VCaP (cell line): ENCODE measurements around the gene FAM53B.

ENCODE experiments used
- H3K27ac ChIP-seq: fragments of 450-650 bp; 2 replicates; pipeline ENCODE4 v1.5.1; 2017
- CTCF ChIP-seq: fragments of 450-650 bp; conservative IDR thresholded peaks from 2 replicates; pipeline ENCODE4 v1.5.1; 2017; ENCODE audit warnings: mild to moderate bottlenecking, moderate library complexity

The FAM53B gene

GRCh38 chr10:124746992-124747391, 2.8 kb upstream of the FAM53B start:
- TF ChIP-seq CTCF: no peak
- H3K27ac ChIP-seq: 0 out of 2 replicates have a peak overlapping the region, but pooled peaks have one; percentile 93

DNA sequence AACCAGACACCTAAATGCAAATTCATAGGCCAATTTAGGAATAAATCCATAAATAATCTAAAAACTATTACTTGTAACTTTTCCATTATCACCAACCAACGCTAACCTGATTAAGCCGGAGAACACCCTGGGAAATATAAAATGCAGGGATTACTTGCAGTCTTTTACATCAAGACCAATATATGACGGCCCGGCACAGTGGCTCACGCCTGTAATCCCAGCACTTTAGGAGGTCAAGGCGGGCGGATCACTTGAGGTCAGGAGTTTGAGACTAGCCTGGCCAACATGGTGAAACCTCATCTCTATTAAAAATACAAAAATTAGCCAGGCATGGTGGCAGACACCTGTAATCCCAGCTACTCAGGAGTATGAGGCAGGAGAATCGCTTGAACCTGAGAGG, 2.3 kb upstream of the FAM53B start:
- H3K27ac ChIP-seq: peak overlapping the region; percentile 93

- peak overlapping the region; percentile 93 for H3K27ac ChIP-seq
- peak; percentile 60 for TF ChIP-seq CTCF
Measured at GRCh38 chr10:124745673-124746072, 1.5 kb upstream of the FAM53B start.

DNA sequence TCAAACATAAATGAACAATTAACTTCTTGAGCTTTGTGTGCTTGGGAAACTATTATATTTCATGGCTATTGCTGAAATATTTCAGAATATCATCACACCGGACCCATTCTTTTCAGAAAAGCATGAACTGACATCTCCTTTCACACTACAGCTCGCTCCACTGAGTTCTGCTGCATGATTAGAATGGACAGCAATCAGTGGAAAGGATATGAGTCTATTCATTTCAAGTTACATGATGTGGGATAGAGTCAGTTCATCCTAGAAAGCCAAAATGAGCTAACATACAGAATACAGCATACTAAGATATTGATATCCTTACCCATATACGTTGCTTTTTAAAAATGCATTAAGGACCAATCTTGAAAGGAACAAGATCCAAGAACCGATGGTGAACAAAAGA, 1.1 kb upstream of the FAM53B start:
- TF ChIP-seq CTCF: no peak
- H3K27ac ChIP-seq: peak overlapping the region; percentile 93

GRCh38 chr10:124743191-124744101, 732 bp downstream of the FAM53B start:
- H3K27ac ChIP-seq: peak overlapping the region; percentile 93
- TF ChIP-seq CTCF: no peak

DNA sequence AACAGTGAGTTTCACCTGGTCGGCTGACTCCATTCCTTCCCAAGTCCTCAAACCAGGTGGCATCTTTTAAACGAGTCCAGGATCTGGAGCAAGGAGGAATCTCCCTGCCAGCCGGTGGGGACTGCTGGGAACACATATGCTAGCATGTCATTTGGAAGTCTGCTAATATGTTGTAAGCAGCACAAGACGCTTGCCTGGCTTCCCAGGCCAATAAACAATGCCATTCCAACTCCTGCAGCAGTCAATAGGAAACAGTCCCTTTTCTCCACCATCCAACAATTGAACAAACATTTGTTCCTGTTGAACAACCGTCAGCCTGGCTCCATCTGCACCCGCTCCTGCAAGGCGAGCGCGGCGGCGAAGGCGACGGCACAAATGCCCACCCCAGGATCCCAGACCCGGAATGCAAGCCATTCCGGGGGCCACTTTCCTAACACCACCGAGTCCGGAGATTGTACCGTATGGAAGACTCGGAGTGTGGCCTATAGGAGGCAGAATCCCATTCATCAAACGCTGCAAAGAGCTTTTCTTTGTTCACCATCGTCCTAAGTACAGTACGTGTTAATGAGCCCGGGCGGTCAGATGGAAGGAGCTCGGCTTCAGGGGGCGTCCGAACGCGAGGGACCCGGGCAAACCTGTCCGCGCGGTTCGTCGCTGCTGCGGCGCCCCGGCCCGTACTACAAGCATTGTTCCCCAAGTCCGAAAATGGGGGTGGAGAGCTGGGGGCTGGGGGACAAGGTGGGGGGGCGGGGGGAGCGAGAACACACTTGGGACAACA, 1.6 kb downstream of the FAM53B start:
- H3K27ac ChIP-seq: peak overlapping the region; percentile 93
- TF ChIP-seq CTCF: 0 out of 2 replicates have a peak, but pooled peaks have one; percentile 21

DNA sequence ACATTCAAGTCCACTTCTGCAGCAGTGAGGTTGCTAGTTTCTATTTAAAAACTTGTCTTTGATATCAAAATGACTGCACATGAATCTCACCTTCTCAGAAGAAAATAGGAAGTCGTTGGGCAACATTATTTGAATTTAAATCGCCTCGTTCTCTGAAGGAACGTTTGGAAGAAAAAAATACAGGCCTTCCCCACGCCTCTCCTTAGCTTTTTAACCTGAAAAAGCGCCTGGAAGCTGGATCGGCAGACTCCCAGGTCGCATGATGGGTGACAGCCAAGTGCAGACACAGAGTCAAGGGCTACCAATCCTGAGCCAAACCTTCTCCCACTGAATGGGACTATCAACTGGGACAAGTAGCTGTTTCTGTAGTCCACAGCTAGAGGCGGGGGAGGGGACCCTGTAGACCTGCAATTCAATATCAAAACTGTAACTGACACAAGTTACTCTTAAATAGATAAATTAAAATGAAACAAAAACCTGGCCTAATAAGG, 2.2 kb downstream of the FAM53B start:
- TF ChIP-seq CTCF: no peak
- H3K27ac ChIP-seq: peak overlapping the region; percentile 93
